Measurements from ENCODE around the gene ATXN10. TPM values are rescaled to one million over a fixed set of nuclear protein-coding genes. Genes with fewer than 3 reads are reported as not detected.

Gene ATXN10
- total RNA-seq, 4 donors from 2014 or later = 83.5 to 127 (median 96.6) TPM

DNA sequence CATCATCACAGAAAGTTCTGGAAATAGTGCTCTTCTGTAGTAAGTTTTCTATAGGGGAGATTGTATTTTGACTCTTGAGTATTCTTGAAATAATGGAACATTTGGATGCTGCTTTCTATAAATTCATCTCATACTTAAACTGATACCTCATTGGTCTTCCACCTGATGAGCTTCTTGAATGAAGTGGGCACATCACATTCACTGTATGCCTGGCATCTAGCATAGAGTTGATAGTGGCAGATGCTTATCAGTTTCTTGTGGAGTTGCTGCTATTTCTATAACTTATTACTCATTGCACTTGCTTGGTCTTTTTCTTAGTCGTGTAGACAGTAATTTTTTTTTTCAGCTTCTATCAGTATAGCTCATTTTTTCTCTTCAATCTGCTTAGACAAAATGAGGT is 5.4 kb downstream of the ATXN10 start:
- no peak for TF ChIP-seq CTCF (IDR thresholded peaks at IDR 0.05; ENCODE audit: low read depth)

DNA sequence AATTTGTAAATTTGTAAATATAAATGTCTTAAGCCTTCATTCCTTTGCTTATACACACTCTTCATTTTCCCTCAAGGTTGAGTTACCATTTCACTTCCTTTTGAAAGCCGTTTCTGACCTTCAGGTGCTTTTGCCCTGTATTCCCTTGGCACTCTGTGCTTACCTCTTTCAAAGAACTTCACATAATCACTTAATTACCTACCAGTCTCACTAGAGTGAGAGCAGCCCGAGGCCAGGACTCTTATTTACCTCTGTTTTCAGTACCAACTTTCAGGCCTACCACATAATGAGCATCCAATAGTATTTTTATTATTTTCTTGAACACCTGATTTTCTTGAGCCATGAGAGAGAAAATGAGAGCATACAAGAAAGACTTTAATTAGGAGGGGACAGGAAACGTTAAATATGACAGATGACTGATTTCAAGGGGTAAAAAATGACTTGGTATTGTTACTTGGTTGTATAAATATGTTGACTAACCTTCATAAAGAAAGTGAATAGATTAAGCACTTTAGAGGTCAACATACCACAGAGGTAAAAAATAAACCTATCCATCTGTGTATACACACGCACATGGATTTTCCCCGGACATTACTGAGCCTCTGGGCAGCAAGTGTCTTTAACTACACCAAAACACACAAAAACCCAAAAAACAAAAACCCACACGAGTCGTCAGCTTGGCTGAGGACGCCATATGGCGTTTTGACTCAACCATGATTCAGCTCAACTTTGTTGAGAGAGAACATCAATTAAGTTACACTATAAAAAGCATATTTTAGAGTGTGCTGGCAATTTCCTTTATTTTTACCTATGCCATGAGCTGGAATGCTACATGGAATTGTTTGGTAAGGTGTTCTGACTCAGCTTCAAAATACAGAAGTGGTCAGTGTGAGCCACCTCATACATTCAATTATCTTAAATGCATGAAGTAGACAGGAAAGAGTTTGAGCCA is 7.6 kb downstream of the ATXN10 start:
- TF ChIP-seq CTCF (IDR thresholded peaks at IDR 0.05; ENCODE audit: low read depth) = no peak

DNA sequence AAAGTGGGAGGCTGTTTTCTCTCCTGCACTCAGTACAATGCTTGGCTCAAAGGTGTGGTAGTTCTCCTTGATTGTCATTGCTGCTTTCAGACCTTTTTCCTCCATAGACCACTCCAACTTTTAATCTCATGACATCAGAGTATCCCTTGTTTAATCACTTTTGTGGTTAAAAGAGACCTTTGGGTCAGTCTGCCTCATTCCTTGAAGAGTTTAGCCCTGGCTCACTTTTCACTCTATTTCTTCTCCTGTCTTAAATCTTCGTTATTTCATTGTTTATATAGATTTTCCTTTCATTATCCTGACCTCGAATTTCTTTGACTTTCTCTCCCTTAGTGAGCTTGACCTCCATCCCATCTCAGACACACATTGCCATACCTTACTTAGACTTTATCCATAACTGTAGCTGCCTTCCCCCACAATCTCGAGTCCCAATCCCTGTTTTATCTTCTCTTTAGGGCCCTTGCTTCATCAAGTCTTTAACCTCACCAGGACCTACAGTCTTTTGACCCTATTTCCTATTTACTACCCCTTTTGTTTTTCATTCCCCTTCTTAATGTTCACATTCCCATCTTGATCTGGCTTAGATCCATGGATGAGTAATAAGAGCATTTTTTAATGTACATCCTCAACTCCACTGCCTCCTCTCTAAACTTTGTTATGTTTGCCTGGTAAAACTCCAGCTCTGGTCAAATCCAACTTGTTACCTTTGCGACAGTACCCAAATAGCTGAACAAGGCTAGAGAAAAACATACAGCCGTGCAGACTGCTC is 9.5 kb downstream of the ATXN10 start:
- no peak for TF ChIP-seq CTCF (IDR thresholded peaks at IDR 0.05; ENCODE audit: low read depth)

GRCh38 chr22:45682064-45682463 is 10.4 kb downstream of the ATXN10 start:
- TF ChIP-seq CTCF (IDR thresholded peaks at IDR 0.05; ENCODE audit: low read depth) = no peak

- TF ChIP-seq CTCF (IDR thresholded peaks at IDR 0.05; ENCODE audit: low read depth) = no peak
Measured at GRCh38 chr22:45683248-45683647, 11.6 kb downstream of the ATXN10 start.

DNA sequence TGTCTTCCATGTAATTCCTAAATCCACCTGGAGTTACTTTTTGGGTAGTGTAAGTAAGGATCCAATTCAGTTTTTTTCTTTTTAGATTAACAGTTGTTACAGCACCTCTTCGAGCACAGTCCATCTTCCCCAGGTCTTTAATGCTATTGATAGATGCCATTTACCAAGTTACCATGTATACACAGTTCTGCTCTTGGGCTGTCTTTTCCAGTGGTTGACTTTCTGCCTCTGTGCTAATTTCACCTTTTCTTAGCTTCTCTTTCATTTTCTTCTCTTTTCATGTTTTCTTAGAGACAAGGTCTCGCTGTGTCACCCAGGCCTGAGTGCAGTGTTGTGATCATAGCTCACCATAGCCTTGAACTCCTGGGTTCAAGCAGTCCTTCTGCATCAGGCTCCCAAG is 12.0 kb downstream of the ATXN10 start:
- TF ChIP-seq CTCF (IDR thresholded peaks at IDR 0.05; ENCODE audit: low read depth) = no peak

DNA sequence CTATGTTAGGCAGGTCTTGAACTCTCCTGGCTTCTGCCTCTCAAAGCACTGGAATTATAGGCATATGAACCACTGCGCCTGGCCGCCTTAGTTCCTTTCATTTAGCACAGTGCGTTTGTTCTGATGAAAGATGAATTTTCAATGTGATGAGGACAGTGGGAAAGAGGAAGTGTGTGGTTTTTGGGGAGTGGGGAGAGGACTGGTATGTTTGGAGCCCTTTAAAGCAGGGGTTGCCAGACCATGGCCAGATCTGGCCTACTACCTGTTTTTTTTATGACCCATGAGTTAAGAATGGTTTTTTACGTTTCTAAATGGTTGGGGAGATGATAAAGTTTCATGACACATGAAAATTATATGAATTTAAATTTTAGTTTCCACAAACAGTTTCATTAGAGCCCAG is 12.5 kb downstream of the ATXN10 start:
- TF ChIP-seq CTCF (IDR thresholded peaks at IDR 0.05; ENCODE audit: low read depth) = no peak

Measured in subcutaneous adipose tissue (tissue), 4 donors.